IPS-18a (cell line): ENCODE data around the gene TNPO3.
A peak's percentile ranks its signal among the peaks of the same experiment; 100 is the strongest.

Experiments used
- H3K27ac ChIP-seq: one replicate; pipeline ENCODE4 v1.5.1; 2013; ENCODE audit warnings: low read length
- H3K27me3 ChIP-seq: one replicate; pipeline ENCODE4 v1.6.1; 2013; ENCODE audit warnings: mild to moderate bottlenecking, low read length; ENCODE audit not compliant: control insufficient read depth, insufficient read depth
- H3K36me3 ChIP-seq: one replicate; pipeline ENCODE4 v1.6.1; 2013; ENCODE audit warnings: low read depth, low read length; ENCODE audit not compliant: control insufficient read depth
- H3K4me1 ChIP-seq: one replicate; pipeline ENCODE4 v1.6.1; 2013; ENCODE audit warnings: low read depth, low read length; ENCODE audit not compliant: control insufficient read depth
- H3K4me3 ChIP-seq: one replicate; pipeline ENCODE4 v1.5.1; 2013; ENCODE audit warnings: low read length
- H3K9ac ChIP-seq: one replicate; pipeline ENCODE4 v1.6.1; 2013; ENCODE audit warnings: mild to moderate bottlenecking, low read length, moderate library complexity
- H3K9me3 ChIP-seq: one replicate; pipeline ENCODE4 v1.6.1; 2013; ENCODE audit warnings: low read depth, low read length; ENCODE audit not compliant: control insufficient read depth

TNPO3 gene

GRCh38 chr7:128941323-128941890 lies 113.5 kb downstream of the TNPO3 start:
- Histone ChIP-seq H3K27ac (no peak overlapping the region), H3K4me1 (no peaks in the 10 kb centered on the region), H3K9me3 (no peaks in the 10 kb centered on the region), H3K36me3 (no peaks in the 10 kb centered on the region), H3K27me3 (peaks cover 34% of the 10 kb centered on the region), H3K9ac (no peak overlapping the region), H3K4me3 (no peak overlapping the region)

DNA sequence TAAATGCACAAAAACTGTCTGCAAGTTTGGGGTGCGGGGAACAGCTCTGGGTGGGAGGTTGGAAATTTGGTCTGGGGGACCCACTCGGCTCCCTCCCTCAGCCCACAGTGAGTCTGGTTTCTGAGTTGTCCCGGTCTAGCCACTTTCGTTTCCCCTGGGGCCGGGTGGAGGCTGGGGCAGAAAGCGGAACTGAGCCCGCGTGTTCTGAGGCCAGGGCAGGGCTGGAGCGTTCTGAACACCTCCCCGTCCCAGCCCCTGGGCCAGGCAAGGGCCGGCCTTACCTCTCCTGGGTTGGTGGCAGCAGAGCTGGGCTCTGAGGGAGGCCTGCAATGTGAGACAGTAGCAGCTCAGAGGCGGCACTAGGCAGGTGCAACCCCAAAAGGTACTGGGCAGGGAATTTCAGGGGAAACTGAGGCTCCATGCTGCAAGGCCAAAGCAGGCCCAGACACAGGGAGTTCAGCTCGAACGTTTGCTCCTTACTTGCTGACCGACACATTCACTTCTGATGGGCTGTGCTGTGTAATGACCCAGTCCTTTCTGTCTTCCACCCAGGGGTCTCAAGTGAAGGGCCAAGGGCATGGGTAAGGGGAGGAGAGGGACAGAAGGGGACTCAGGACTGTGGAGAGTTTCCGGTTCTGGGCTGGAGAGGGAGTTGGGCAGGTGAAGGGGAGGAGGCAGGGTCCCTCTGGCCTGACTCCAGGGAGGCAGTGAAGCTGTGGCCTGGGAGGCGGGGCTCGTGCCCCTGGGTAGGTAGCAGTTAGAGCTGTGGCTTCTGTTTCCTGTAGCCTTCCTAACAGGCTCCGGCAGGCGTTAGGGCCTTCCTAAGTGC lies 114.2 kb downstream of the TNPO3 start:
- no peaks in the 10 kb centered on the region for H3K36me3 ChIP-seq
- no peak overlapping the region for H3K27ac ChIP-seq
- no peak overlapping the region for H3K4me3 ChIP-seq
- peaks cover 38% of the 10 kb centered on the region for H3K27me3 ChIP-seq
- no peaks in the 10 kb centered on the region for H3K9me3 ChIP-seq
- no peaks in the 10 kb centered on the region for H3K4me1 ChIP-seq
- H3K9ac ChIP-seq, result no peak overlapping the region

DNA sequence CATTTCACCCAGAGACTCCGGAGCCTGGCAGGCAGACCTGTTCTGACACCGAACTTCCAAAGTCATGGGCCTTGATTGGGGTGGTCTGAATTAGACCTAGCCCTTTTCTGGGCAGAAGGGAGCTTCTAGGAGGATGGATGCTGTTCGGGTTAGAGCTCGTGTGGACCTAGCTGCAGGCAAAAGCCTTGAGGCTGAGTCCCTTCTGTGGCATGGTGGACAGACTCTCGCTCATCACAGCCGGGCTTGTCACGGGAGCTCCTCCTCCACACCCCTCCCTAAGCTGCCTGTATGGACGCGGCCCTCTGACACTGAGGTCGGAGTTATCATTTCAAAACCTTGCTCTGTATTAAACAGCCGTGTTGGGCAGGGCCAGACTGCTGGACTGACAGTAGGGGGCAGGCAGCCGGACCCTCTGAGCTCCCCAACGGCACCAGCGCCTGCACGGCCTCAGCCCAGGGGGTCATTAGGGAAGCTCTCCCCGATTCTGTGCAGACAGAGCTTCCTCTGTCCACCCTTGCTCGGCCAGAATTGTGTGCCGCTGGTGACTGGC lies 115.0 kb downstream of the TNPO3 start:
- Histone ChIP-seq H3K4me3 (no peak overlapping the region), H3K27ac (no peak overlapping the region), H3K27me3 (peaks cover 42% of the 10 kb centered on the region), H3K4me1 (no peaks in the 10 kb centered on the region), H3K36me3 (no peaks in the 10 kb centered on the region), H3K9me3 (no peaks in the 10 kb centered on the region), H3K9ac (no peak overlapping the region)

GRCh38 chr7:128939075-128939860 lies 115.6 kb downstream of the TNPO3 start:
- Histone ChIP-seq H3K27me3 (peaks cover 42% of the 10 kb centered on the region), H3K4me1 (no peaks in the 10 kb centered on the region), H3K9ac (no peak overlapping the region), H3K9me3 (no peaks in the 10 kb centered on the region), H3K36me3 (no peaks in the 10 kb centered on the region), H3K27ac (no peak overlapping the region), H3K4me3 (no peak overlapping the region)

DNA sequence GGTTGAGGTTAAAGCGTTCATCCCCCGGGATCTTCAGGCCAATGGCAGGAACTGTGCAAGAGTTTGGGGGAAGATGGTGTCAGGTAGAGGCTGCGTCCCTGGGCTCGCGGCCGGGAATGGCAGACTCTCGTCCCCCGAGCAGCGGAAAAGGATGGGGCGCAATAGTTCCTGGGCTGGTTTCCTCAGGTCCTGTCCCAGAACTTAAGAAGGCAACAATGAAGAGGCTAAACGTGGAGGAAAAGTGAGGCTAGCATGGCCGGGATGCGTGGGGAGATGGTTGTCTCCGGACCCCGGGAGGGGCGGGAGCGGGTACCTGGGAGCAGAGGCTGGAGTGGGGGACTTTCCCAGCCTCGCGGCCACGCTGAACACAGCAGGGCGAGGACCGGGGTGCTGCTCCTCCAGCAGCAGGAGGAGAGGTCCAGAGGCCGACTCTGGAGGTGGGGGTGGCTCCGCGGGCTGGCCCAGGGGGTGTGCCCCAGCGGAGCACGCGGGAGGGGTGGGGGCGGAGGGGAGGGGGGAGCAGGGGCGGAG lies 116.3 kb downstream of the TNPO3 start:
- Histone ChIP-seq H3K27ac (no peak overlapping the region), H3K36me3 (no peaks in the 10 kb centered on the region), H3K9ac (no peak overlapping the region), H3K27me3 (peaks cover 42% of the 10 kb centered on the region), H3K9me3 (no peaks in the 10 kb centered on the region), H3K4me3 (peak overlapping the region; percentile 58), H3K4me1 (no peaks in the 10 kb centered on the region)

GRCh38 chr7:128937647-128938543 lies 117.0 kb downstream of the TNPO3 start, which contains the start of gene IRF5:
Gene IRF5, plus strand, starts transcription at chr7:128937927. Its CDS starts 4,155 bp downstream, at chr7:128942082.
- Histone ChIP-seq H3K9ac (no peak within 1 kb of the TSS), H3K4me3 (peak within 1 kb of the TSS; percentile 58), H3K27me3 (peaks cover 42% of the 10 kb centered on the region), H3K27ac (no peak within 1 kb of the TSS), H3K4me1 (no peaks in the 10 kb centered on the region), H3K36me3 (no peaks in the 10 kb centered on the region), H3K9me3 (no peaks in the 10 kb centered on the region)

- Histone ChIP-seq H3K27ac (no peak overlapping the region), H3K27me3 (peaks cover 42% of the 10 kb centered on the region), H3K36me3 (no peaks in the 10 kb centered on the region), H3K4me3 (peak overlapping the region; percentile 58), H3K4me1 (no peaks in the 10 kb centered on the region), H3K9me3 (no peaks in the 10 kb centered on the region), H3K9ac (no peak overlapping the region)
Observed at GRCh38 chr7:128937271-128937646, 117.7 kb downstream of the TNPO3 start.

- Histone ChIP-seq H3K27ac (no peak overlapping the region), H3K36me3 (no peaks in the 10 kb centered on the region), H3K4me1 (no peaks in the 10 kb centered on the region), H3K9me3 (no peaks in the 10 kb centered on the region), H3K4me3 (no peak overlapping the region), H3K27me3 (peaks cover 42% of the 10 kb centered on the region), H3K9ac (no peak overlapping the region)
Observed at GRCh38 chr7:128936798-128937197, 118.1 kb downstream of the TNPO3 start.

GRCh38 chr7:128935342-128935730 lies 119.6 kb downstream of the TNPO3 start:
- H3K4me3 ChIP-seq, result no peak overlapping the region
- H3K36me3 ChIP-seq, result no peaks in the 10 kb centered on the region
- no peak overlapping the region for H3K9ac ChIP-seq
- no peaks in the 10 kb centered on the region for H3K4me1 ChIP-seq
- no peaks in the 10 kb centered on the region for H3K9me3 ChIP-seq
- peaks cover 42% of the 10 kb centered on the region for H3K27me3 ChIP-seq
- H3K27ac ChIP-seq, result no peak overlapping the region

GRCh38 chr7:128934361-128935341 lies 120.3 kb downstream of the TNPO3 start:
- H3K36me3 ChIP-seq, result no peaks in the 10 kb centered on the region
- no peaks in the 10 kb centered on the region for H3K9me3 ChIP-seq
- no peaks in the 10 kb centered on the region for H3K4me1 ChIP-seq
- no peak overlapping the region for H3K9ac ChIP-seq
- H3K27me3 ChIP-seq, result peaks cover 39% of the 10 kb centered on the region
- H3K4me3 ChIP-seq, result no peak overlapping the region
- no peak overlapping the region for H3K27ac ChIP-seq
